IgD-negative memory B cell (primary cell): ENCODE results near the gene NOC4L. TPM values are rescaled to one million over a fixed set of nuclear protein-coding genes. Genes with fewer than 3 reads are reported as not detected.

Experiments used
- H3K27ac Mint-ChIP-seq, 3 donors: one replicate each; pipeline ENCODE4 v1.8.0; 2020 to 2022; ENCODE audit warnings: mild to moderate bottlenecking in 3 of 3, mixed read lengths in 3 of 3, moderate library complexity in 1 of 3
- H3K27me3 Mint-ChIP-seq: one replicate; pipeline ENCODE4 v1.8.0; 2021; ENCODE audit warnings: mixed read lengths
- H3K36me3 Mint-ChIP-seq: one replicate; pipeline ENCODE4 v1.8.0; 2020; ENCODE audit warnings: mild to moderate bottlenecking, mixed read lengths
- H3K4me1 Mint-ChIP-seq, 3 donors: one replicate each; pipeline ENCODE4 v1.8.0; 2020 to 2022; ENCODE audit warnings: mixed read lengths in 3 of 3, mild to moderate bottlenecking in 1 of 3
- H3K4me3 Mint-ChIP-seq, 4 donors: one replicate each; pipeline ENCODE4 v1.8.0; 2020 to 2022; ENCODE audit warnings: mild to moderate bottlenecking in 4 of 4, mixed read lengths in 4 of 4, moderate library complexity in 3 of 4
- H3K9me3 Mint-ChIP-seq, 3 donors: one replicate each; pipeline ENCODE4 v1.8.0; 2020 to 2021; ENCODE audit warnings: mixed read lengths in 3 of 3, mild to moderate bottlenecking in 1 of 3
- polyA plus RNA-seq: library from polyadenylated mRNA; unstranded; fragments of 300-500 nt; fragmentation: Illumina TruSeq; gene quantifications from one replicate; pipeline ENCODE4 v1.2.3, GENCODE V29; 2021

Gene NOC4L
- polyA plus RNA-seq, 1 donor from 2014 or later = 31.2 TPM

DNA sequence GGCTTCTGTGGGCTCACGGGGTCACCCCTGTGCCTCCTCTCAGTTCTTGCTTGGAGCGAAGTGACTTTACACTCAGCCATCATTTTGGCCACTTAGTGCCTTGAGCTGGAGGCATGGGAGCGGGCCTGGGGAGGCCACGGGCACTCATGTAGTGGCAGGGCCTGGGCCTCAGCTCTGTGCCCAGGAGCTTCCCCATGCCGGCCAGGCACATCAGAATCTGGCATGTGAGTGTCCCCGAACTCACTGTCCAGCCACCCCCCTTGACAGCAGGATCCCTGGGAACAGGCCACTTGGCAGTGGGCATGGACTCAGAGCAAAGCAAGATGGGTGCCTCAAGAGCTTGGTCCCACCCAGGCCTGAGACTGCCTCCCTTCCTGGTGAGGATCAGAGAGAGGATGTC, 29.6 kb upstream of the NOC4L start:
- Mint-ChIP-seq H3K4me1 (peaks cover 0 to 4% (median 0%) of the 10 kb centered on the region in 3 donors), H3K36me3 (no peaks in the 10 kb centered on the region), H3K27me3 (no peaks in the 10 kb centered on the region), H3K27ac (no peak overlapping the region), H3K9me3 (no peaks in the 10 kb centered on the region), H3K4me3 (no peak overlapping the region)

DNA sequence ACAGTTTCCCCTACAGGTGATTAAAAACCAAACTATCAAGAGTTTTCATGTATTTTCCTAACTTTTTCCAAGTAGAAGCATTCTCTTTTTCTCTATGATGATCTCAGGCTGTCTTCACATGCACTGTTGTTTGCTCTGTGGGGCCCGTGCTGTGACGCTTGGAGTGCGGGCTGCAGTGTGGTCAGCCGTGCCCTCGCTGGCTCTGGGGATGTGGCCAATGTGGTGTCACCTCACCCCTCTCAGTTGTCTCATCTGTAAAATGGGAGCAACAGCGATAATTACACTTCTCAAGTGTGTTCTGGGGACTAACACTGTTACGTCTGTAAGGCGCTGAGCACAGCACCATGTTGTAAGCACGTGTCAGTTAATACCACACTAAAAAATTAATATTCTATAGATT, 28.8 kb upstream of the NOC4L start:
- H3K27me3 Mint-ChIP-seq = no peaks in the 10 kb centered on the region
- no peaks in the 10 kb centered on the region for H3K9me3 Mint-ChIP-seq
- no peaks in the 10 kb centered on the region for H3K36me3 Mint-ChIP-seq
- no peaks in the 10 kb centered on the region for H3K4me1 Mint-ChIP-seq
- H3K4me3 Mint-ChIP-seq = no peak overlapping the region
- H3K27ac Mint-ChIP-seq = no peak overlapping the region

DNA sequence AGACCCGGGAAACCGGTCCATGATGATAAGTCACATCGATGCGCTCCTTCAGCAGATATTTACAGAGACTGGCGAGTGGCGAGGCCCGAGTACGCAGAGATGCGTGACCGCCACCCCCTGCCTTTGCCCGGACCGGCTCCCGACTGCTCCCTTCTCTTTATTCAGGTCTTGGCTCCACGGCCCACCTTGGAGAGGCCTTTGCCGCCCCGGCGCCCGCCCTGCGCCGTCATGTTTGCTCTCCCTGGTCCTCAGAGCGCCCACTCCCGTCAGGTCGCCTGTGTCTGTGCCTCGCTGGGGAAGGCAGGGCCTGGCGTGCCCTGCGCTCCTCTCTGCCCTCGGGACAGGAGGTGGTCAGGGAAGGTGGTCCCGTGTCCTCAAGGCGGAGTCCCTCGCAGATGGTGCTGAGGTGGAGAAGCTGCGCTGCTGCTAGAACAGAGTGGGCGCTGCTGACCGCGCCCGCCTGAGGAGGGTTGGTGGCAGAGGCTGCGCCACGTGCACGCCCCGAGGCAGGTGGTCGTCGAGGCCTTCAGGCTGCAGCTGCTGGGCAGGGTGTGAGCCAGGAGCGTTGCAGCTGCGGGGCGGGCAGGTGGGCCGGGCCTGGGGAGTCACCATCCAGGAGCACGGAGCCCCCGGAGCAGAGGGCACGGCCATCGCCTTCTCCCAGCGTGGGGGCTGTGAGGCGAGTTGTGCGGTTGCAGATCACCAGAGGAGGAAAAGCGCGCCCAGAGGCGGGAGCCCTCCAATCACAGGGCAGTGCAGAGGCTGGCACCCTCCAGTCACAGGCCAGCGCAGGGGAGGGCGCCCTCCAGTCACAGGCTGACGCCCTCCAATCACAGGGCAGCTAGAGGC, 27.3 kb upstream of the NOC4L start:
- H3K4me3 Mint-ChIP-seq = no peak overlapping the region
- no peaks in the 10 kb centered on the region for H3K4me1 Mint-ChIP-seq
- no peak overlapping the region for H3K27ac Mint-ChIP-seq
- no peaks in the 10 kb centered on the region for H3K9me3 Mint-ChIP-seq
- no peaks in the 10 kb centered on the region for H3K36me3 Mint-ChIP-seq
- H3K27me3 Mint-ChIP-seq = no peaks in the 10 kb centered on the region

DNA sequence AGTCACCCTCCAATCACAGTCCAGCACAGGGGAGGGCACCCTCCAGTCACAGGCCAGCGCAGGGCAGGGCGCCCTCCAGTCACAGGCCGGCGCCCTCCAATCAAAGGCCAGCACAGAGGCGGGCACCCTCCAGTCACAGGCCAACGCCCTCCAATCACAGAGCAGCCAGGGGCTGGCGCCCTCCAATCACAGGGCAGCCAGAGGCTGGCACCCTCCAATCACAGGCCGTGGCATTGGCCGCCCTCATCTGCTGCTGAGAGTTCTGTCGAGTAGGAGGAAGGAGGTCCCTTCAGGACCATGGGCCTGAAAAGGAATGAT, 26.7 kb upstream of the NOC4L start:
- no peaks in the 10 kb centered on the region for H3K27me3 Mint-ChIP-seq
- H3K9me3 Mint-ChIP-seq = no peaks in the 10 kb centered on the region
- no peak overlapping the region for H3K4me3 Mint-ChIP-seq
- no peaks in the 10 kb centered on the region for H3K4me1 Mint-ChIP-seq
- no peaks in the 10 kb centered on the region for H3K36me3 Mint-ChIP-seq
- no peak overlapping the region for H3K27ac Mint-ChIP-seq

DNA sequence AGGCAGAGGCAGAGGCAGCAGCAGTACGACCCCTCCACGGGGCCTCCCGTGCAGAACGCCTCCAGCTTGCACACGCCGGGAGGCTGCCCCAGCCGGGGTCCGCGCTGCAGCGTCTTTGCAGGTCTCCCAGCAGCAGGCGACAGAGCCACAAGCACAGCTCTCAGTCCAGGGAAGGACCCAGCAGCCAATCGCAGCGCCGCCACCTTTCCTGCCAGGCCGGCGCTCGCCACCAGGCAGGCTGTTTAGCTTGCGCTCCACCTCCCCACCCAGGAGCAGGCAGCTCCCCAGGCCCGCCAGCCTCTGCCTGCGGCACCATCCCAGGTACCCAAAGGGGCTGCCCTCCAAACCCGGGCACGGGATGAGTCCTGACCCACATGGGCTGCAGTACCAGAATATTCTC, 25.4 kb upstream of the NOC4L start:
- Mint-ChIP-seq H3K4me1 (no peaks in the 10 kb centered on the region), H3K27me3 (no peaks in the 10 kb centered on the region), H3K4me3 (no peak overlapping the region), H3K36me3 (no peaks in the 10 kb centered on the region), H3K27ac (no peak overlapping the region), H3K9me3 (no peaks in the 10 kb centered on the region)

DNA sequence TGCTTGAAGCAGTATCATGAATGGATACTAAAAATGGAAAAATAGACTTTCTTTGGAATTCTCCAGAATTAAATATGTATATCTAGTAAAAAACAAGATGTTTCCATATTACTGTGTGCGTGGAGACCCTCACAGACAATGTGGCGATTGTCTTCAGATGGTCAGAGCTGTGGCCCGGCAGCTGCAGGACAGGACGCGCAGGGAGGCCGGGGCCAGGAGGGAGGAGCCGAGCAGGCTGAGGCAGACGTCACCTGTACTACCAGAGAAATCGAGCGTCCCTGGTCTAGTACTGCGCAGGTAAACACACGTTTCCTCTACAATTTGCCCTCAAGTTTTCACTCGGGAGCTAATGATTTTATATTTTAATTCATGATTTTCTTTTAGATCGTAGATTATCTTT, 23.0 kb upstream of the NOC4L start:
- H3K27ac Mint-ChIP-seq = no peak overlapping the region
- no peaks in the 10 kb centered on the region for H3K27me3 Mint-ChIP-seq
- no peaks in the 10 kb centered on the region for H3K4me1 Mint-ChIP-seq
- H3K9me3 Mint-ChIP-seq = no peaks in the 10 kb centered on the region
- no peak overlapping the region for H3K4me3 Mint-ChIP-seq
- H3K36me3 Mint-ChIP-seq = peaks cover 6% of the 10 kb centered on the region

DNA sequence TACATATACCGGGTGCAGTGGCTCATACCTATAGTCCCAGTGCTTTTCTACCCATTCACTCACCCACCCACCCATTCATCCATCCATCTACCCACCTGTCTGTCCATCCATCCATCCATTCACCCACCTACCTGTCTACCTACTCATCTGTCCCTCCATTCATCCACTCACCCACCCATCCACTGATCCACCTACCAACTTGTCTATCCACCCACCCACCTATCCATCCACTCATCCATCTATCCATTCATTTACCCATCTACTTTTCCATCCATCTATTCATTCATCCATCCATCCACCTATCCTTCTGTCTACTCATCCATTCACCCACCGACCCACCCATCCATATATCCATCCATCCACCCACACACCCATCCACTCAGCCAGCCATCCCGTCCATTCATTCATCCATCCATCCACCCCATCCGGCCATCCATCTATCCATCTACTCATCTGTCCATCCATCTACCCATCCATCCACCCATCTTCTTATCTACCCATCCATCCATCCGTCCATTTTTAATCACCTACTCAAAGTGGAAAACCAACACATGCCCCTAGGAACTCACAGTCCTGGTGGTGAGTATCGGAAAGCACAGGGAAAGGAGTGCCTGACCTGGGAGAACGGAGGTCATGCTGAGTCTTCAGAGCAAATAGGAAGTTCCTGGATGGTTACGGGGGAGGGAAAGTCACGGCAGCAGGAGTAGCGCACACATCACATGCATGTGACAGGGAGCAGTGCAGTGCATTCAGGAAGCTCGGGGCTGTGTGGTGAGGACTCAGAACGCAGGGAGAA, 20.1 kb upstream of the NOC4L start:
- Mint-ChIP-seq H3K9me3 (peaks cover 0 to 2% (median 0%) of the 10 kb centered on the region in 3 donors), H3K36me3 (peaks cover 18% of the 10 kb centered on the region), H3K4me3 (no peak overlapping the region), H3K27ac (no peak overlapping the region), H3K27me3 (no peaks in the 10 kb centered on the region), H3K4me1 (peaks cover 0 to 3% (median 0%) of the 10 kb centered on the region in 3 donors)

DNA sequence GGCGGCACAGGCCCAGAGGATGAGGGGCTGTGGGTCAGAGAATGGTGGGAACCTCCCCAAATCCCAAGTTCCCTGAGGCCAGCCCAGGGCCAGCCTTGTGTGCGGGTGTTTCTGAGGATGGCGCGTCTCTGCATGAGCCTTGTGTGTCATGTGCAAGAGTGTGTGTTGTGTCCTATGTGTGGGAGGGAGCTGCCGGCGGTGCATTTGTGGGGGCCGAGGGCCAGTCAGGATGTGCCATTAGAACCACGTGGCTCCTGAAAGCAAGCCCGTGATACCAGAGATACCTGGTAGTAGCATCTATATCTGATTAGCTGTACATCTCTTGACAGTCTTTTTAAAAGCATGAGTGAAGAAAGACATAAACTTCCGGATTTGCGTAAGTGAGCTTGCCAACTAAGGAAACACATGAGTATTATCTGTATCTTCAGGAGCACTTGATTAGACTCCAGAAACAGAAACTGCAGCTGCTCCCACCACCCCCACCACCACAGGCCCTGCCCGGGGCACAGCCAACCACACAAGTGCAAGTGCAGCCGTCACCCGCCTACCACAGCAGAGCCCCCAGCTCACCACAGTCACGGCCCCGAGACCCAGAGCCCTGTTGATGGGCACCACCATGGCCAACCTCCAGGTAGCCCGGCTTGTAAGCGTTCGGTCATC, 19.4 kb upstream of the NOC4L start:
- H3K9me3 Mint-ChIP-seq = peaks cover 0 to 2% (median 0%) of the 10 kb centered on the region in 3 donors
- H3K27ac Mint-ChIP-seq = no peak overlapping the region
- H3K4me1 Mint-ChIP-seq = peaks cover 0 to 4% (median 0%) of the 10 kb centered on the region in 3 donors
- H3K36me3 Mint-ChIP-seq = peaks cover 18% of the 10 kb centered on the region
- H3K27me3 Mint-ChIP-seq = no peaks in the 10 kb centered on the region
- H3K4me3 Mint-ChIP-seq = no peak overlapping the region

DNA sequence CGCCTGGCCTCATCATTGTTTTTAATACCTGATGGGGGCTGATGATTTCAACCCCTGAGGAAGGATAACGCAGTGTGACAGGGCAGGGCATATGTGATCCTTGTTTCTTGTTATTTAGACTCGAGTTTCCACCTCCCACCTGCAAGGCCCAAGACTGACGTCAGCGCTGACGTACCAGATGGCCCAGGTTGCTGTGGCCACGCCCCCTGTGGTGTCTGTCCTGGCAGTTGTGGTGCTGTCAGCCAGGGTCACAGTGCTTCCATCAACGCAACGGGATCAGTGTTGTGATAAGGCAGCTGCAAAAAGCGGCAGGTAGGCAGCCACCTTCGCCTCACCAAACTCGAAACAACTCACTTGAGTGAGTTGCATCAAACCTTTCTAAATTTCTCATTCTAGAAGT, 18.5 kb upstream of the NOC4L start:
- Mint-ChIP-seq H3K4me1 (peaks cover 0 to 4% (median 0%) of the 10 kb centered on the region in 3 donors), H3K27ac (no peak overlapping the region), H3K4me3 (no peak overlapping the region), H3K27me3 (no peaks in the 10 kb centered on the region), H3K36me3 (peaks cover 18% of the 10 kb centered on the region), H3K9me3 (peaks cover 0 to 2% (median 0%) of the 10 kb centered on the region in 3 donors)

DNA sequence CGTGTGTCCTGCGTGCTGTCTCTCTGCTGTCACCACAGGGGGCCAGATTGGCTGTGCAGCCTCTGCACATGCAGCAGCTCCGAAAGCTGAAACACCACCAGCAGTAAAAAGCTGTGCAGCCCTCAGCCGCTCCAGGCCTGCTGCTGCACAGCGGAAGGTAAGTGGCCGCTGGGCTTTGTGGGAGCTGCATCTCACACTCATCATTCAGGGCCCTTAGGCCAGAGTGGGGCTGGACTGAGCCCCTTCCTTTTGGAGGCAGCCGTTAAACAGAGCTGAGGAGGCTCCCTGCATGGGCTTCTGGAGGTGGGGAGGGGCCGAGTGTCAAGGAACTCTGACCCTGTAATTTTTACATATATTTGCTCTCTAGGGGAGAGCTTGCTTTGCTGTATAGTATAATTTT, 17.2 kb upstream of the NOC4L start:
- H3K4me3 Mint-ChIP-seq = no peak overlapping the region
- no peak overlapping the region for H3K27ac Mint-ChIP-seq
- no peaks in the 10 kb centered on the region for H3K27me3 Mint-ChIP-seq
- peaks cover 18% of the 10 kb centered on the region for H3K36me3 Mint-ChIP-seq
- peaks cover 0 to 6% (median 0%) of the 10 kb centered on the region in 3 donors for H3K9me3 Mint-ChIP-seq
- peaks cover 0 to 4% (median 0%) of the 10 kb centered on the region in 3 donors for H3K4me1 Mint-ChIP-seq

DNA sequence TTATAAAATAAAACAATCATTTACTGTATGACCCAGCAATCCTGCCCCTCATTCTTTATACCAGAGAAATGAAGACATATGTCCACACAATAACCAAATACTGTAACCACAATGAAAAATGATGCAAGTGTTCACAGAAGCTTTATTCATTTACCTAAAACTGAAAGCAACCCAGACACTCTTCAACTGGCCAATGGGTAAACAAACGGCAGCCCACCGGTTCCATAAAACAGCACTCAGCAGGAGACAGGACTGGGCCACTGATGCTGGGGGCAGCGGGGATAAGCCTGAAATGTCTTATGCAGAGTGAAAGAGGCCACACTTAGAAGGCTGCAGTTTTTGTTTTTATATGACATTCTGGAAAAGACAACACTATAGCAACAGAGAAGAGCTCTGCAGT, 15.2 kb upstream of the NOC4L start:
- H3K4me3 Mint-ChIP-seq = no peak overlapping the region
- H3K4me1 Mint-ChIP-seq = peaks cover 0 to 4% (median 0%) of the 10 kb centered on the region in 3 donors
- H3K36me3 Mint-ChIP-seq = peaks cover 18% of the 10 kb centered on the region
- no peak overlapping the region for H3K27ac Mint-ChIP-seq
- H3K27me3 Mint-ChIP-seq = no peaks in the 10 kb centered on the region
- H3K9me3 Mint-ChIP-seq = peaks cover 0 to 6% (median 0%) of the 10 kb centered on the region in 3 donors

DNA sequence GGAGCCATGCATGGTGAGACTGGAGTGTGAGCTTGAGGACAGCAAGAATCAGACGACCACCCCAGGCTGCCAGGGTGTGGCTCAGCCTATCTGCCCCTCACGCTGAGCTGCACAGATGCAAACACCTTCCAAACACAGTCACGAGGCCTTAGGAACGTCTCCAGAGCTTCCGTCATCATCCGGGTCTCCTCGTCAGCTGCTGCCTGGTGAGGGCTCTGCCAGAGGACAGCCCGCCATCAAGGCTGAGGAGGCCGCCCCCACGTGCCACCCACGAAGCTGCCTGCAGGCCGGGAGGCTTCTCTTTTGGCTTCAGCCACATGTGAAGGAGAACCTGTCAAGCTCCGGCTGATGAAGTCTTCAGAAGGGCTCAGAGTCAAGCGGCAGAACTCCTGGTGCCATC, 13.6 kb upstream of the NOC4L start:
- Mint-ChIP-seq H3K27me3 (no peaks in the 10 kb centered on the region), H3K4me3 (no peak overlapping the region), H3K36me3 (peaks cover 14% of the 10 kb centered on the region), H3K9me3 (peaks cover 0 to 6% (median 0%) of the 10 kb centered on the region in 3 donors), H3K27ac (no peak overlapping the region), H3K4me1 (peaks cover 0 to 4% (median 0%) of the 10 kb centered on the region in 3 donors)

DNA sequence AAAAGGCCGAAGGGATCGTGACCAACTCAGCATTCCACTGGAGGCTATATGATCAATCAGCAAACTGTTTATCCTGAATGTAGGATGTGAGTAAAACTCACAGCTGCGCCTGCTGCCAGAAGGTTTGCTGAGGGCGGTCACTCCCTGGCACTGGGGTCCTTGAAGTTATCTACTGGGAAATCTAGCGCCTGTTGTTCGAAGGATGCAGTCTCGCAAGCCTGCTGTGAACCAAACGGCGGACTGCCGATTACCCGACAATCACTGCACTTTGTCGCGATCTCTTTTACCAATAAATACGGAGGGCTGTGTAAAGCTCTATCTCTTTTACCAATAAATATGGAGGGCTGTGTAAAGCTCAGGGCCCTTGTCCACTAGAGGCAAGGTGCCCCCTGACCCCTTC, 13.0 kb upstream of the NOC4L start:
- no peak overlapping the region for H3K4me3 Mint-ChIP-seq
- H3K27me3 Mint-ChIP-seq = no peaks in the 10 kb centered on the region
- H3K4me1 Mint-ChIP-seq = peaks cover 0 to 5% (median 0%) of the 10 kb centered on the region in 3 donors
- peaks cover 12% of the 10 kb centered on the region for H3K36me3 Mint-ChIP-seq
- H3K9me3 Mint-ChIP-seq = peaks cover 0 to 6% (median 0%) of the 10 kb centered on the region in 3 donors
- peak overlapping the region in 1 of 3 donors; percentile 44 for H3K27ac Mint-ChIP-seq

DNA sequence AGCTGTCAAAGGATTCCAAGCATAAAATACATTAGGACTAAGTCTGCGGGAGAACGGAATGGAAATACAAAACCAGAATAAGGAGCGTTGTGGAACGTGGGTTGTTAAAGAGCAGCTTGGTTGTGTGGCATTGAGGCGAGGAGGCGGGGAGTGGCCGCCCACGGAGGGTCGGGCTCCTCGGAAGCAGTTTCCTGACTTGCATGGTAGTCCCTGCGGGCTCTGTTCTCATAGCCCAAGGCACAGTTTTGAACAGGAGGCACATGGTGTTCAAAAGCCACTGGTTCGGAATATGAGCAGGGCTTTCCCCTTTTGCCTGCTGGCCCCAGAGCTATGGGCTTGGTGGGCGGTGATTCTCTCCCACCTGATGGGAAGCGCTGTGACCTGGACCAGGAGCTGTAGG, 12.3 kb upstream of the NOC4L start:
- Mint-ChIP-seq H3K27ac (no peak overlapping the region), H3K27me3 (no peaks in the 10 kb centered on the region), H3K9me3 (peaks cover 0 to 6% (median 0%) of the 10 kb centered on the region in 3 donors), H3K36me3 (peaks cover 10% of the 10 kb centered on the region), H3K4me1 (peaks cover 0 to 6% (median 0%) of the 10 kb centered on the region in 3 donors), H3K4me3 (peak overlapping the region in 1 of 4 donors; percentile 30)
